Ascending aorta (tissue), 2 donors: ENCODE measurements around the gene EPB41L4B. TPM values are rescaled to one million over a fixed set of nuclear protein-coding genes. Genes with fewer than 3 reads are reported as not detected.

Experiments
- DNase-seq, 2 donors: peaks; one replicate each; pipeline ENCODE4 v3.0.0-alpha.2; 2019; ENCODE audit warnings: low spot score in 2 of 2
- H3K27ac ChIP-seq, 2 donors: fragments of 200-600 bp; sonication (generic); one replicate each; pipeline ENCODE4 v1.5.1; 2016 to 2017; ENCODE audit warnings: mild to moderate bottlenecking in 1 of 2
- H3K27me3 ChIP-seq: fragments of 200-600 bp; sonication (generic); one replicate; pipeline ENCODE4 v1.5.1; 2017
- H3K36me3 ChIP-seq, 2 donors: fragments of 200-600 bp; sonication (generic); one replicate each; pipeline ENCODE4 v1.5.1; 2016
- H3K4me1 ChIP-seq, 2 donors: fragments of 200-600 bp; sonication (generic); one replicate each; pipeline ENCODE4 v1.5.1; 2016 to 2017; ENCODE audit warnings: mild to moderate bottlenecking in 1 of 2
- H3K4me3 ChIP-seq, 2 donors: fragments of 200-600 bp; sonication (generic); one replicate each; pipeline ENCODE4 v1.5.1; 2016 to 2017; ENCODE audit warnings: mild to moderate bottlenecking in 1 of 2
- H3K9me3 ChIP-seq, 2 donors: fragments of 200-600 bp; sonication (generic); one replicate each; pipeline ENCODE4 v1.5.1; 2016
- intact Hi-C: fragments of 100-400 bp; cut with DNase I; formaldehyde crosslinking; loops from one replicate; pipeline ENCODE4 v1.15.1; 2023
- total RNA-seq: library from RNA; depleted of rRNA; stranded (reverse); fragments of >200 nt; gene quantifications from one replicate; pipeline ENCODE4 v1.1.0, GENCODE V29; 2016
- TF ChIP-seq, protein P1 (sequence below), 3 experiments: fragments of 200-600 bp in 2 of 3; fragments of 450-650 bp in 1 of 3; sonication (generic) in 2 of 3; IDR thresholded peaks; one replicate each; pipeline ENCODE4 v1.5.1; 2016 to 2019; ENCODE audit warnings: antibody characterized with exemption in 3 of 3, mild to moderate bottlenecking in 1 of 3, moderate library complexity in 1 of 3

EPB41L4B gene
- total RNA-seq, 1 donor from 2014 or later: not detected

- Histone ChIP-seq H3K27ac (peak overlapping the region; percentile 15 to 55), H3K9me3 (no peaks in the 10 kb centered on the region), H3K4me3 (peak overlapping the region in 1 of 2 donors; percentile 25), H3K27me3 (no peaks in the 10 kb centered on the region), H3K36me3 (no peaks in the 10 kb centered on the region), H3K4me1 (peaks cover 0 to 8% of the 10 kb centered on the region in 2 donors)
- intact Hi-C loops: loop anchor here (10.0 kb wide), 2 partner anchors 214 to 394 kb away; partner anchors contain the start of genes ABITRAM, ELP1 and TMEM245
- TF ChIP-seq, protein P1, sequence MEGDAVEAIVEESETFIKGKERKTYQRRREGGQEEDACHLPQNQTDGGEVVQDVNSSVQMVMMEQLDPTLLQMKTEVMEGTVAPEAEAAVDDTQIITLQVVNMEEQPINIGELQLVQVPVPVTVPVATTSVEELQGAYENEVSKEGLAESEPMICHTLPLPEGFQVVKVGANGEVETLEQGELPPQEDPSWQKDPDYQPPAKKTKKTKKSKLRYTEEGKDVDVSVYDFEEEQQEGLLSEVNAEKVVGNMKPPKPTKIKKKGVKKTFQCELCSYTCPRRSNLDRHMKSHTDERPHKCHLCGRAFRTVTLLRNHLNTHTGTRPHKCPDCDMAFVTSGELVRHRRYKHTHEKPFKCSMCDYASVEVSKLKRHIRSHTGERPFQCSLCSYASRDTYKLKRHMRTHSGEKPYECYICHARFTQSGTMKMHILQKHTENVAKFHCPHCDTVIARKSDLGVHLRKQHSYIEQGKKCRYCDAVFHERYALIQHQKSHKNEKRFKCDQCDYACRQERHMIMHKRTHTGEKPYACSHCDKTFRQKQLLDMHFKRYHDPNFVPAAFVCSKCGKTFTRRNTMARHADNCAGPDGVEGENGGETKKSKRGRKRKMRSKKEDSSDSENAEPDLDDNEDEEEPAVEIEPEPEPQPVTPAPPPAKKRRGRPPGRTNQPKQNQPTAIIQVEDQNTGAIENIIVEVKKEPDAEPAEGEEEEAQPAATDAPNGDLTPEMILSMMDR (IDR thresholded peaks at IDR 0.05): no peak
- peak; percentile 24 to 83 for DNase-seq
Measured at GRCh38 chr9:109328978-109329637, 8.2 kb upstream of the EPB41L4B start.

DNA sequence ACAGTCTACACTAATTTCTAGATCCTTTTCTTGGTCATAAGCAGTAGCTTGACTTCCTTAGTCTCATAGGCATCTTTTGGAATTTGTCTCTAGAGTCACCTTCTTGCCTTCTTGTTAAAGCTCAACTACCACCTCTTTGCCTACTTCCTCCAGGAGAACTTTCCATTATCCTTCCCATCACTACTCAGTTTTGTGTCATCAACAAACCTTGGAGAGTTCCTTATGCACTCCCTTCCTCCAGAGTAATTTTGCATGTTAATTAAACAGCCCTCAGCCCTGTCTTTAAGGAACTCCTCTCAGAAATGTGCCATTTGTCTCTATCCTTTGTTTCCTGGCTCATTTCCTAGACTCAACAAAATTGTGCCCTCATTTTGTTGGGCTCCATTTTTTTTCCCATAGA lies 4.2 kb upstream of the EPB41L4B start:
- intact Hi-C loops: loop anchor here (10.0 kb wide), 2 partner anchors 210 to 390 kb away; partner anchors contain the start of genes ABITRAM, ELP1 and TMEM245
- no peak for DNase-seq
- peaks cover 0 to 6% of the 10 kb centered on the region in 2 donors for H3K4me1 ChIP-seq
- no peaks in the 10 kb centered on the region for H3K9me3 ChIP-seq
- TF ChIP-seq, protein P1 (IDR thresholded peaks at IDR 0.05): no peak
- H3K27me3 ChIP-seq: no peaks in the 10 kb centered on the region
- no peak overlapping the region for H3K4me3 ChIP-seq
- H3K27ac ChIP-seq: no peak overlapping the region
- H3K36me3 ChIP-seq: no peaks in the 10 kb centered on the region

DNA sequence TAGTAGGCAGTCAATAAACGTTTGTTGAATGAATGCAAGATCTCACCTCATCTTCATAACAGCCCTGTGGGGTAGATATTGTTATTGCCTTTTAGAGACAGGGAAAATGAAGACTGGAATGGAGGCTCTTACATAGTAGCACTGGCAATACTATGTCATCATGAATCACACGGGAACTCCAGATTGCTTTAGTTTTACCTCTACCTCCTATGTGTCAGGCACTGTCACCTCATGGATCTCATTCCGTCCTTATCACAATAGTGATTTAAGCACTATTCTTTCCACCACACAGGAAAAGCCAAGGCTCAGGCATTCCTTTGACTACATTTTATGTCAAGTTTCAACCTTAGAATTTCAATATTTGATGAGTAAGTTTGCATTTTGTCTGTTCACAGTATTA lies 2.9 kb upstream of the EPB41L4B start:
- H3K4me1 ChIP-seq: peaks cover 2 to 3% of the 10 kb centered on the region in 2 donors
- DNase-seq: no peak
- intact Hi-C loops: loop anchor here (10.0 kb wide), 2 partner anchors 209 to 389 kb away; partner anchors contain the start of genes ABITRAM, ELP1 and TMEM245
- H3K36me3 ChIP-seq: no peaks in the 10 kb centered on the region
- peaks cover 6% of the 10 kb centered on the region for H3K27me3 ChIP-seq
- TF ChIP-seq, protein P1 (IDR thresholded peaks at IDR 0.05): no peak
- no peak overlapping the region for H3K27ac ChIP-seq
- H3K9me3 ChIP-seq: no peaks in the 10 kb centered on the region
- H3K4me3 ChIP-seq: no peak overlapping the region

DNA sequence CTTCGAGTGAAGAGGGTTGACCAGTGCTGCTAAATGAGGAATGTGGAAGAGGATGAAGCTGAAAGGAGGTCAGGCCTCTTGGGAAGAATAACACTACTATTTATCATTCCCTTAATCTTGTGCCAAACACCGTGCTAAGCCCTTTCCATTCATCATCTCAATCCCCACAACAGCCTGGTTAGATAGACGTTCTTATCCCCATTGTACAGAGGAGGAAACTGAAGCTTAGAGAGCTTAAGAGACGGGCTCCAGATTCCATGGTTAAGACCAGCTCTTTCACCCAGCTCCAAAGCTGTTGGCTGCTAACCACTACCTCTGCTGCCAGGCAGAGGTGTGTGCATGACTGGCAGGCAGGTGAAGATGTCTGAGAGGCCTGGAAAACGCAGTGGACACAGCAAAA lies 868 bp upstream of the EPB41L4B start:
- no peaks in the 10 kb centered on the region for H3K36me3 ChIP-seq
- H3K27me3 ChIP-seq: peaks cover 6% of the 10 kb centered on the region
- TF ChIP-seq, protein P1 (IDR thresholded peaks at IDR 0.05): no peak
- DNase-seq: no peak
- no peaks in the 10 kb centered on the region for H3K9me3 ChIP-seq
- no peak overlapping the region for H3K4me3 ChIP-seq
- no peak overlapping the region for H3K27ac ChIP-seq
- intact Hi-C loops: loop anchor here (1.0 to 10.0 kb wide), 3 partner anchors 77 to 387 kb away; partner anchors contain the start of genes ABITRAM, ELP1 and TMEM245
- peaks cover 2 to 3% of the 10 kb centered on the region in 2 donors for H3K4me1 ChIP-seq

DNA sequence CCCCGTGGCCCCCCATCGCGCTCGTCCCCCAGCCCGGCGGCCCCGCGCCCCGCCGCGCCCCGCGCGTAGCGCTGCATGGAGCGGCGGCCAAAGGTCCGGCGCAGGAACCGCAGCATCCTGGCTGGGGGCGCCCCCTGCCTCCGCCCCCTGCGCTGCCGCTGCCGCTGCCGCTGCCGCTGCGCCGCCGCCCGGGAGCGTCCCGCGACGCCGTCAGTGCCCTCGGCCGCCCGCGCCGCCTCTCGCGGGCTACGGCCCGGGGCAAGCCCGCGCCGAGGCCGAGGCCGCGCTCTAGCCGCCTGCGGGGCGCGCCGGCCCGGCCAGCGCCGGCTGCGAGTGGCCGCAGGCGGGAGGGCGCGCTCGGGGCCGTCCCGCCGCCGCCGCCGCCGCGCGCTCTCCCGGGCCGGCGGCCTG lies 523 bp downstream of the EPB41L4B start:
- peak overlapping the region; percentile 11 to 57 for H3K4me3 ChIP-seq
- peaks cover 2 to 3% of the 10 kb centered on the region in 2 donors for H3K4me1 ChIP-seq
- H3K36me3 ChIP-seq: no peaks in the 10 kb centered on the region
- peaks cover 6% of the 10 kb centered on the region for H3K27me3 ChIP-seq
- intact Hi-C loops: loop anchor here (10.0 kb wide), 2 partner anchors 206 to 386 kb away; partner anchors contain the start of genes ABITRAM, ELP1 and TMEM245
- TF ChIP-seq, protein P1 (IDR thresholded peaks at IDR 0.05): no peak
- no peak for DNase-seq
- no peaks in the 10 kb centered on the region for H3K9me3 ChIP-seq
- H3K27ac ChIP-seq: no peak overlapping the region
